ENCODE measurements around the gene ZRANB3.
"Not testable (repeated sequence)": the region's sequence is repeated elsewhere in the genome, so short reads cannot be mapped to it uniquely, and the experiment has no call there.

ZRANB3 gene

GRCh38 chr2:135093670-135094330 is 437.2 kb downstream of the ZRANB3 start:
- in situ Hi-C loops (cut with HindIII; ENCODE audit: low sequenced_read_pairs) = no loop called here
- H3K4me3 ChIP-seq (ENCODE audit: low read depth, low read length) = no peak overlapping the region
- no peak for DNase-seq (ENCODE audit: low read depth)
- no peak for TF ChIP-seq CTCF (IDR thresholded peaks at IDR 0.05; ENCODE audit: low read depth, low read length, missing control alignments)

GRCh38 chr2:135093193-135093592 is 437.8 kb downstream of the ZRANB3 start:
- in situ Hi-C loops (cut with HindIII; ENCODE audit: low sequenced_read_pairs) = no loop called here
- H3K4me3 ChIP-seq (ENCODE audit: low read depth, low read length) = no peak overlapping the region
- no peak for TF ChIP-seq CTCF (IDR thresholded peaks at IDR 0.05; ENCODE audit: low read depth, low read length, missing control alignments)
- DNase-seq (ENCODE audit: low read depth) = no peak

GRCh38 chr2:135091681-135092080 is 439.3 kb downstream of the ZRANB3 start:
- H3K4me3 ChIP-seq (ENCODE audit: low read depth, low read length) = no peak overlapping the region
- TF ChIP-seq CTCF (IDR thresholded peaks at IDR 0.05; ENCODE audit: low read depth, low read length, missing control alignments) = no peak
- in situ Hi-C loops (cut with HindIII; ENCODE audit: low sequenced_read_pairs) = no loop called here
- DNase-seq (ENCODE audit: low read depth) = no peak

GRCh38 chr2:135089597-135089996 is 441.4 kb downstream of the ZRANB3 start:
- in situ Hi-C loops (cut with HindIII; ENCODE audit: low sequenced_read_pairs); H3K4me3 ChIP-seq (ENCODE audit: low read depth, low read length); DNase-seq (ENCODE audit: low read depth): not testable (repeated sequence)

Measured in astrocyte of the cerebellum (primary cell).